Measurements from ENCODE around the gene LHPP. TPM values are rescaled to one million over a fixed set of nuclear protein-coding genes. Genes with fewer than 3 reads are reported as not detected.

The LHPP gene
- total RNA-seq, 2 donors from 2014 or later, result 4.9 to 9.9 TPM

- TF ChIP-seq POLR2A (IDR thresholded peaks at IDR 0.05), result no peak
- no peak for TF ChIP-seq CTCF (IDR thresholded peaks at IDR 0.05)
- DNase-seq (no peak), ATAC-seq (no peak)
- H3K4me1 ChIP-seq, result peaks cover 3% of the 10 kb centered on the region
- intact Hi-C loops (cut with DNase I), result loop anchor here (10.0 kb wide), 1 partner anchor 113 kb away; no protein-coding TSS in a partner anchor
- H3K27ac ChIP-seq, result no peak overlapping the region
- 54 to 85% methylated on average over 13 of the region's 13 CpGs for WGBS, 2 donors
- H3K4me3 ChIP-seq, result no peak overlapping the region
- no peaks in the 10 kb centered on the region for H3K27me3 ChIP-seq
- no peaks in the 10 kb centered on the region for H3K9me3 ChIP-seq
- H3K36me3 ChIP-seq (replicated peaks in 1 of 2; ENCODE audit: insufficient read depth in 1 of 2, low read depth in 2 of 2), result no peaks in the 10 kb centered on the region
These were observed 160.0 kb downstream of the LHPP start for GRCh38 chr10:124621637-124622036.

GRCh38 chr10:124622158-124622557, 160.5 kb downstream of the LHPP start:
- no peak for DNase-seq
- H3K27me3 ChIP-seq, result no peaks in the 10 kb centered on the region
- H3K27ac ChIP-seq, result no peak overlapping the region
- TF ChIP-seq POLR2A (IDR thresholded peaks at IDR 0.05), result no peak
- no peak for TF ChIP-seq CTCF (IDR thresholded peaks at IDR 0.05)
- no peaks in the 10 kb centered on the region for H3K36me3 ChIP-seq (replicated peaks in 1 of 2; ENCODE audit: insufficient read depth in 1 of 2, low read depth in 2 of 2)
- WGBS, 2 donors, result 83 to 85% methylated on average over 8 to 13 of the region's 13 CpGs
- H3K4me3 ChIP-seq, result no peak overlapping the region
- ATAC-seq, result no peak
- no peaks in the 10 kb centered on the region for H3K9me3 ChIP-seq
- peaks cover 8% of the 10 kb centered on the region for H3K4me1 ChIP-seq
- intact Hi-C loops (cut with DNase I), result loop anchor here (10.0 kb wide), 1 partner anchor 113 kb away; no protein-coding TSS in a partner anchor

- Histone ChIP-seq H3K9me3 (no peaks in the 10 kb centered on the region), H3K4me3 (no peak overlapping the region), H3K27ac (no peak overlapping the region), H3K27me3 (no peaks in the 10 kb centered on the region), H3K4me1 (peaks cover 16% of the 10 kb centered on the region), H3K36me3 (replicated peaks in 1 of 2; ENCODE audit: insufficient read depth in 1 of 2, low read depth in 2 of 2) (no peaks in the 10 kb centered on the region)
- DNase-seq (no peak), ATAC-seq (no peak)
- WGBS, 2 donors, result 87 to 92% methylated on average over 17 to 30 of the region's 31 CpGs
- no peak for TF ChIP-seq CTCF (IDR thresholded peaks at IDR 0.05)
- TF ChIP-seq POLR2A (IDR thresholded peaks at IDR 0.05), result no peak
- intact Hi-C loops (cut with DNase I), result loop anchor here (10.0 kb wide), 1 partner anchor 112 kb away; no protein-coding TSS in a partner anchor
These were observed 161.4 kb downstream of the LHPP start for GRCh38 chr10:124622866-124623536.

DNA sequence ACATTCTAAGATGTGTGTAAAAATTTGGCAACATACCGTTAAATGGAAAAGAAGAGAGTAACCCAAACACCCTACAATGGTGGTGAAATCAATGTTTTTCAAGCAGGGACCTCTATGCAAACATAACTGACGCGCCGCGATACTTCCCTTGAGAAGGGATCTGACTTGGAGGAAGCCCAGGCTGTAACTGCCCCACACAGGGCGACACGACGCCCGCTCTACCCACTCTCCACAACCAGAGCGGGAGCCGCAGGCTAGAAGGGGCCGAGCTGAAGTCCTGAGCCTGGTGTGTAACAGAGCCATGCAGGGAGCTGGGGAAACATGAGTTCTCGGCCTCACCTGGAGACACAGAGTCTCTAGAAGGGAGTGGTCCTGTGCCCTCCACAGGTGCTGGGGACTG, 162.4 kb downstream of the LHPP start:
- 91 to 93% methylated on average over 8 to 13 of the region's 13 CpGs for WGBS, 2 donors
- intact Hi-C loops (cut with DNase I), result loop anchor here (10.0 kb wide), 1 partner anchor 111 kb away; no protein-coding TSS in a partner anchor
- Histone ChIP-seq H3K4me3 (no peak overlapping the region), H3K27ac (no peak overlapping the region), H3K27me3 (no peaks in the 10 kb centered on the region), H3K4me1 (peaks cover 26% of the 10 kb centered on the region), H3K36me3 (replicated peaks in 1 of 2; ENCODE audit: insufficient read depth in 1 of 2, low read depth in 2 of 2) (no peaks in the 10 kb centered on the region), H3K9me3 (no peaks in the 10 kb centered on the region)
- ATAC-seq (no peak), DNase-seq (no peak)
- no peak for TF ChIP-seq POLR2A (IDR thresholded peaks at IDR 0.05)
- no peak for TF ChIP-seq CTCF (IDR thresholded peaks at IDR 0.05)

DNA sequence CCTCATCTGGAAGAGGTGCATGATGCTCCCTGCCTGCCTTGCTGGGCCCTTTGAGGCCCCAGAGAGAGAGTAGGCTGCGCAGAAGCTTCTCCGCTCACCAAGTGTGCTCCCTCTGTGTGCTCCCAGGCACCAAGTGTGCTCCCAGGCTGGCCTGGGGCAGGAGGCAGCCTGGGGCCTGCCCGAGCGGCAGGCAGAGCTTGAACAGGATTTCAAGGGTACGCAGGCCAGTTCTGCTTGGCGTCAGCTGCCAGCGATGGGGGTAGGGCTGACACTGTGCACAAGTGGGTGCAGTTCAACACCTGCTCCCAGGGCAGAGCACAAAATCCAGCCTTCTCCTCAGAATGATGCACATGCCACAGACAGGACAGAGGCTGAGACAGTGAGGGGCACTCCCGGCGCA, 162.8 kb downstream of the LHPP start:
- Histone ChIP-seq H3K4me1 (peaks cover 27% of the 10 kb centered on the region), H3K36me3 (replicated peaks in 1 of 2; ENCODE audit: insufficient read depth in 1 of 2, low read depth in 2 of 2) (no peaks in the 10 kb centered on the region), H3K9me3 (no peaks in the 10 kb centered on the region), H3K27me3 (no peaks in the 10 kb centered on the region), H3K4me3 (no peak overlapping the region), H3K27ac (no peak overlapping the region)
- intact Hi-C loops (cut with DNase I), result loop anchor here (10.0 kb wide), 1 partner anchor 110 kb away; no protein-coding TSS in a partner anchor
- ATAC-seq (no peak), DNase-seq (no peak)
- no peak for TF ChIP-seq POLR2A (IDR thresholded peaks at IDR 0.05)
- no peak for TF ChIP-seq CTCF (IDR thresholded peaks at IDR 0.05)
- WGBS, 2 donors, result 100% methylated on average over 8 of the region's 9 CpGs; no CpG with 5 or more reads in 1 of the 2 donors
